Cardiac fibroblast (primary cell): Measurements from ENCODE around the gene C3orf38.

Experiments used
- DNase-seq, 2 donors: peaks; one replicate each; pipeline versions ENCODE4 v3.0.0 to v3.0.0-alpha.2; 2010; ENCODE audit warnings: low read depth in 2 of 2
- H3K4me3 ChIP-seq, 2 donors: replicated peaks in 1 of 2; 1 replicate in 1 of 2; 2 replicates in 1 of 2; pipeline ENCODE4 v1.5.1; 2011; ENCODE audit warnings: low read depth in 2 of 2, low read length in 2 of 2, mild to moderate bottlenecking in 2 of 2, moderate library complexity in 1 of 2
- CTCF ChIP-seq: IDR thresholded peaks from one replicate; pipeline ENCODE4 v1.5.1; 2011; ENCODE audit warnings: low read depth, mild to moderate bottlenecking, low read length, inconsistent platforms

Gene C3orf38

GRCh38 chr3:88150806-88151205 lies 1.0 kb downstream of the C3orf38 start:
- no peak for TF ChIP-seq CTCF
- peak overlapping the region; percentile 98 for H3K4me3 ChIP-seq
- DNase-seq = peak in 1 of 2 donors; percentile 18

GRCh38 chr3:88151358-88151757 lies 1.6 kb downstream of the C3orf38 start:
- peak overlapping the region in 1 of 2 donors; percentile 98 for H3K4me3 ChIP-seq
- no peak for TF ChIP-seq CTCF
- peak; percentile 16 to 32 for DNase-seq

GRCh38 chr3:88152841-88153240 lies 3.1 kb downstream of the C3orf38 start:
- no peak for TF ChIP-seq CTCF
- no peak for DNase-seq
- H3K4me3 ChIP-seq = no peak overlapping the region

- DNase-seq = no peak
- TF ChIP-seq CTCF = no peak
- H3K4me3 ChIP-seq = no peak overlapping the region
Measured at GRCh38 chr3:88166419-88166971, 16.7 kb downstream of the C3orf38 start.

GRCh38 chr3:88167173-88167572 lies 17.4 kb downstream of the C3orf38 start:
- no peak for TF ChIP-seq CTCF

GRCh38 chr3:88167704-88168103 lies 17.9 kb downstream of the C3orf38 start:
- DNase-seq = peak in 1 of 2 donors; percentile 36
- no peak for TF ChIP-seq CTCF
- no peak overlapping the region for H3K4me3 ChIP-seq

More at GRCh38 chr3:88167173-88167572, 17.4 kb downstream of the C3orf38 start:
- no peak for DNase-seq
- H3K4me3 ChIP-seq = no peak overlapping the region

GRCh38 chr3:88168171-88168570 lies 18.4 kb downstream of the C3orf38 start:
- H3K4me3 ChIP-seq = no peak overlapping the region
- no peak for TF ChIP-seq CTCF
- no peak for DNase-seq
